Esophagus squamous epithelium (tissue), 5 donors: ENCODE data around the gene GRAP. TPM values are rescaled to one million over a fixed set of nuclear protein-coding genes. Genes with fewer than 3 reads are reported as not detected.

Experiments
- DNase-seq: peaks from one replicate; lab custom pipeline; 2025; lab: John Stamatoyannopoulos, UW
- H3K27ac ChIP-seq, 4 donors: fragments of 200-600 bp; sonication (generic); one replicate each; pipeline ENCODE4 v1.5.1; 2016 to 2019; ENCODE audit warnings: mild to moderate bottlenecking in 1 of 4
- H3K27me3 ChIP-seq, 4 donors: fragments of 200-600 bp; sonication (generic); 1 replicate in 3 of 4; 2 replicates in 1 of 4; pipeline versions ENCODE4 v1.5.1 to v1.6.0; 2017 to 2021; ENCODE audit warnings: antibody characterized with exemption in 1 of 4
- H3K36me3 ChIP-seq, 3 donors: fragments of 200-600 bp; sonication (generic); one replicate each; pipeline ENCODE4 v1.5.1; 2016 to 2019
- H3K4me1 ChIP-seq, 3 donors: fragments of 200-600 bp; sonication (generic); one replicate each; pipeline ENCODE4 v1.5.1; 2017 to 2019
- H3K4me3 ChIP-seq, 4 donors: fragments of 200-600 bp; sonication (generic); 1 replicate in 3 of 4; 2 replicates in 1 of 4; pipeline ENCODE4 v1.5.1; 2016 to 2019; ENCODE audit warnings: mild to moderate bottlenecking in 2 of 4, moderate library complexity in 1 of 4
- H3K9me3 ChIP-seq, 3 donors: fragments of 200-600 bp; sonication (generic); one replicate each; pipeline ENCODE4 v1.5.1; 2016 to 2019
- CTCF ChIP-seq, 6 experiments: fragments of 450-650 bp in 4 of 6; fragments of 200-600 bp in 2 of 6; sonication (generic) in 2 of 6; IDR thresholded peaks; one replicate each; pipeline ENCODE4 v1.5.1; 2016 to 2019; ENCODE audit warnings: antibody characterized with exemption in 6 of 6, mild to moderate bottlenecking in 4 of 6, moderate library complexity in 4 of 6
- POLR2A ChIP-seq, 4 donors: fragments of 450-650 bp; IDR thresholded peaks; one replicate each; pipeline ENCODE4 v1.6.1; 2017; ENCODE audit warnings: antibody characterized with exemption in 4 of 4, mild to moderate bottlenecking in 4 of 4, moderate library complexity in 3 of 4
- WGBS, 2 donors: methylation state at CpG; one replicate each; pipeline ENCODE4 v1.1.5; 2018; 5-methylcytosine and 5-hydroxymethylcytosine counted together
- intact Hi-C: fragments of 100-400 bp; cut with DNase I; formaldehyde crosslinking; loops from one replicate; pipeline ENCODE4 v1.15.0; 2022
- total RNA-seq, 4 donors: library from RNA; depleted of rRNA; stranded (reverse); fragments of >200 nt; gene quantifications; one replicate each; pipeline ENCODE4 v1.1.0, GENCODE V29; 2016
- donor health status: DM: yes; HTN: yes; CAD: no.

Gene GRAP
- total RNA-seq, 4 donors from 2014 or later: 1.0 to 4.2 (median 1.7) TPM

DNA sequence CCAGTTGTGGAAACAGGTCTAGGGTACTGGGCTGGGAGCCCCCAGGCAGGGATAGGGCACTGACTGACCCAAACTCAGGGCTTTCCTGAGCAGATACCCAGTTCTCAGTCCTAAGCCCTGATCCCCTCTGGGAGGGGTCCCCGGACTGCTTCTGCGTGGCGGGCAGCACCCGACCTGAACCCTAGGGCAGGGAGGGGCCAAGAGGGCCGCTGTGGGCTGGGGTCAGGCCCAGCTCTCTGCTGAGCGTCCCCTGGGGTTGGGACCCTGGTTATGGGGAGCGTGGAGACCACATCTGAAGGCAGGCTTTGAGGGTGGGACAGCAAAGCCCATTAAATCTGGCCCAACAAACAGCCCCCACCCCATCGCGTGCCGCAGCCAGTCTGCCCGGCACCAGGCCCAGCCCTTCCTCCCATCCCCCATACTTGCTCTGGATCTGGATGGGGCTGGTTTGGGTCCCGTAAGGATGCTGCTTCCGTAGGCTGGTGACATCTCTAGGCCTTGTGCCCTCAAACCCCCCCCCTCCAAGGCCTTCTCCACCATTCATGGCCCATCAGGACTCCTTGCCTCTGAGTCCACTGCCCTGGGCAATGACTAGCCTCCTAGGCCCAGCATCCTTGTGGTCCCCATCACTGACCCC lies 41.5 kb downstream of the GRAP start:
- no peak for DNase-seq
- no peak for TF ChIP-seq POLR2A (IDR thresholded peaks at IDR 0.05)
- TF ChIP-seq CTCF (IDR thresholded peaks at IDR 0.05): no peak
- Histone ChIP-seq H3K4me1 (peaks cover 8 to 51% (median 12%) of the 10 kb centered on the region in 3 donors), H3K9me3 (no peaks in the 10 kb centered on the region), H3K36me3 (no peaks in the 10 kb centered on the region), H3K4me3 (peak overlapping the region; percentile 63 to 73 (median 66)), H3K27ac (peak overlapping the region; percentile 89 to 96 (median 94)), H3K27me3 (no peaks in the 10 kb centered on the region)
- intact Hi-C loops: no loop called here
- WGBS, 2 donors: 73 to 80% methylated on average over 1 to 6 of the region's 13 CpGs

DNA sequence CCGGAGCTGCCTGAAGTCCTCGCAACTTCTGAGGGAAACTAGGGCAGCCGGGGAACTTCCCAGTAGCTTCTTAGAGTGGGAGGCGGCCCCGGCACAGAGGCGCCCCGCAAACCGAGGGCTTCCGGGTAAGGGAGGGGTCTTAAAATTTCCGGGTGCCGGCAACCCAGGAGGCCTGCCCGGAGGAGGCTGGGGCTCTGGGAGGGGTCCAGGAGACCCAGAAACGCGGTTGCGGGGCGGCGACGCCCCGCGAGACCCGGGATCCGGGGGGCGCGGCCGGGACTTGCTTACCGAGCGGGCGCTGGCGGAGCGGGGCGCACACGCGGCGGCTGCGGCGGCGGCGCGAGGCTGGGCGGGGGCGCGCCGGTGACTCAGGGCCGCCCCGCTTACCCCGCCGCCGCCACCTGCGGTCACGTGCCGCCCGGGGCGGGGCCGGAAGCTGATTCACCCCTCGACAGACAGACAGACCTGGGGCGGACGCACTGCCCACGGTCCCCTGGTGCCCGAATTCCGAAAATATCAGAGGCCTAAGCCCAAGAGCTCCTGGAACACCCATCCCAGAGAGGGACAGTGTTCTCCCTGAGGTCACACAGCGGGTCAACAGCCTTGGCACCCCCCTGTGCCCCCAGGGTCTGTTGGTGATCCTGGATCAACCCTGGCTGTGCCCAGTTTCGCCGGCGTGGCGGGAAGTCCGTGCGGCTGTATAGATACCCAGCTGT lies 42.2 kb downstream of the GRAP start, which contains the start of gene FAM83G:
Gene FAM83G, minus strand, starts transcription at position 344 of the 716 bp plus-strand sequence. CDS start 723 bp downstream, outside the sequence.
- intact Hi-C loops: no loop called here
- peaks cover 8 to 57% (median 13%) of the 10 kb centered on the region in 3 donors for H3K4me1 ChIP-seq
- DNase-seq: peak; percentile 15
- WGBS, 2 donors: 1% methylated on average over 15 of the region's 67 CpGs; no CpG with 5 or more reads in 1 of the 2 donors
- peak within 1 kb of the TSS; percentile 89 to 96 (median 94) for H3K27ac ChIP-seq
- TF ChIP-seq CTCF (IDR thresholded peaks at IDR 0.05) (peak in 1 of 6 experiments; percentile 11), POLR2A (IDR thresholded peaks at IDR 0.05) (peak in 2 of 4 donors; percentile 42 to 51)
- H3K27me3 ChIP-seq: no peaks in the 10 kb centered on the region
- H3K4me3 ChIP-seq: peak within 1 kb of the TSS; percentile 63 to 73 (median 66)
- no peaks in the 10 kb centered on the region for H3K9me3 ChIP-seq
- no peaks in the 10 kb centered on the region for H3K36me3 ChIP-seq

- Histone ChIP-seq H3K27ac (peak overlapping the region; percentile 89 to 96 (median 94)), H3K4me3 (peak overlapping the region; percentile 63 to 73 (median 66)), H3K9me3 (no peaks in the 10 kb centered on the region), H3K4me1 (peaks cover 9 to 65% (median 20%) of the 10 kb centered on the region in 3 donors), H3K36me3 (no peaks in the 10 kb centered on the region), H3K27me3 (no peaks in the 10 kb centered on the region)
- no CpG with 5 or more reads among the region's 73 CpGs for WGBS, 2 donors
- peak in 1 of 4 donors; percentile 63 for TF ChIP-seq POLR2A (IDR thresholded peaks at IDR 0.05)
- TF ChIP-seq CTCF (IDR thresholded peaks at IDR 0.05): no peak
- intact Hi-C loops: no loop called here
- DNase-seq: no peak
These were observed 43.0 kb downstream of the GRAP start for GRCh38 chr17:19003543-19004420.

- DNase-seq: no peak
- intact Hi-C loops: no loop called here
- H3K27me3 ChIP-seq: no peaks in the 10 kb centered on the region
- H3K4me1 ChIP-seq: peaks cover 17 to 73% (median 28%) of the 10 kb centered on the region in 3 donors
- H3K9me3 ChIP-seq: no peaks in the 10 kb centered on the region
- 47 to 54% methylated on average over 6 to 7 of the region's 11 CpGs for WGBS, 2 donors
- TF ChIP-seq CTCF (IDR thresholded peaks at IDR 0.05) (no peak), POLR2A (IDR thresholded peaks at IDR 0.05) (peak in 2 of 4 donors; percentile 26 to 34)
- H3K27ac ChIP-seq: peak overlapping the region; percentile 89 to 96 (median 94)
- peaks cover 0 to 6% (median 0%) of the 10 kb centered on the region in 3 donors for H3K36me3 ChIP-seq
- peak overlapping the region; percentile 63 to 73 (median 66) for H3K4me3 ChIP-seq
These were observed 43.8 kb downstream of the GRAP start for GRCh38 chr17:19002805-19003542.
